GM19238 (cell line): Measurements from ENCODE around the gene TTC28.

ENCODE experiments used
- DNase-seq: peaks from one replicate; pipeline ENCODE4 v3.0.0; 2011; ENCODE audit warnings: low spot score; ENCODE audit not compliant: insufficient read length

TTC28 gene

DNA sequence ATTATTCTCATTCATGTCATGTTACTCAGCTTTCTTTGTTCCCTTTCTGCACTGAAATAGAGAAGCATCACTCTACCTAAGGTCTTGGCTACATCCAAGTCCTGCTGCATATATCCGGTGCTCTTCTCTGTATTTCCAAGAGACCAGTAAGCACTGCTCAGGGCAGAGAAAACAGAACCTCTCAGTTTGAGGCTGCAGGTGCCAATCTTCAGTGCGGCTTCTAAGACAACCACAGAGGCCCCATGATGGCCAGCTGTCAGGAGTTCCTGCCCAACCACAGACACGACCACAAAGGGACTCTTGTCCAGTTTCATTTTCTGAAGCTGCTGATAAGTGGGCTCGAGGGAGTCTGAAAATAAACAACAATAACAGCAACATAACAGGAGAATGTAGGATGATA is 382.1 kb downstream of the TTC28 start:
- DNase-seq = peak; percentile 18

DNA sequence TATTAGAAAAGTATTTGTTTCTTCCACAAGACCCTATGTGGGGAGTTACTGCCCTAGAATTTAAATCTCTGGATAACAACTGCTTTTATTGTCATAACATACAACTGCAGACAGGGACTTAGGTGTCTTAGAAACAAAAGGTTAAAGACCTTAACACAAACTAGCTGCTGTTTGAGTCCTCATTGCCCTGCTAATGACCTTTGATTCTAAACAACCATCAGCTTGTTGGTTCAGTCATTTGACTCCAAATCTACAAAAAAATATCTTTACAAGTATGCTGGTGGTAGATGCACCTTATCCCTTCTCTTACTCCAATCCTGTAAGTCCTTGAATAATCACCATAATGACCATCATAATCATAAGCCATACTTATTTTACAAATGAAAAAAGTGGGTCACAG is 383.2 kb downstream of the TTC28 start:
- DNase-seq = no peak

DNA sequence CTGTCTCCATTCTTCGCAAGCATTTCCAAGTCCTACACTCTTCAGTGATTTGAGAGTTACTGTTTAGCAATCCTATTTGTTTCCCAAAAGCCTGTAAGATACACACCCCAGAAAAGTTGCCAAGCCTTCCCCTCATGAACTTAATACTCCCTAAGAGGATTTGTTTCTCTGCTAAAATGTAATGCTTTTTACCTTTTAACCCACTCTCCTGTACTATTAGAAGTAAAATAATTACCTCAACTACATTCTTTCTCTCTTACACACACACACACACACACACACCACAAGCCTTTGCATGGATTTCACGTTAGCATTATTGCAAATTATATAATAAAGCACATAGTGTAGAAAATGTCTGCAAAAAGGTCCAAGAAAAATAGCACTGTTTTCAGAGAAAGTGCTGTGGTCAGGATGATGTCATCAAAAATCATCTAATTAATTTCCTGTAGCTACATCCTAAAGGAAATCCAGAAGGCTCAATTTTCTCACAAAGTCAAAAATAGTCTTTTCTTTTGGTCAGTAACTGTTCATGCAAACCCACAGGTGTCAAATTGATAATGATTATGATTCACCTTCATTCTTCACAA is 396.5 kb downstream of the TTC28 start:
- DNase-seq = no peak

DNA sequence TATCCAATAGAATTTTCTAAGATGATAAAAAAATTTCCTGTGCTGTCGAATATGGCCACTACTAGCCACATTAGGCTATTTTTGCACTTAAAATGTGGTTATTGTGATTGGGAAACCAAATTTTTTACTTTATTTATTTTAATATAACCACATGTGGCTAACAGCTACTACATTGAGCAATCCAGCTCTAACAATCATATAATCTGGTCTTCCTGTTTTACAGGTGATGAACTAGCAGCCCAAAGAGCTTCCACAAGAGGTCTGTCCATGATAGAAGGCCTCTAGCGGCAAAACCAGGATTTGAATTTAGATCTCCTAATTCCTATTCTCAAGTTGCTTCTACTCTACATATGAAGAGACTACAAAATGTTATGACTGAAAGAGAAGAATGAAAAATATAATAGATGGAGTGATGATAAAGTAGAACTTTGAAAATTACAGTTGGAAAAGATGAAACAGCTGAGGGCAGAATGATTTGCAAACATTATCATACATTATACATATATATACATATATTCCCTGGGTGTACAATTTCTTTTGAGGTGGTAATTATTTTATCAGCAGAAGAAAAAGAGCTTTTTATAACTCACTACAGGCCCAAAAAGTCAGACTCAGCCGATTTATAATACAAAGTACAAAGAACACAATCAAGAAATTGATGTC is 397.1 kb downstream of the TTC28 start:
- no peak for DNase-seq

DNA sequence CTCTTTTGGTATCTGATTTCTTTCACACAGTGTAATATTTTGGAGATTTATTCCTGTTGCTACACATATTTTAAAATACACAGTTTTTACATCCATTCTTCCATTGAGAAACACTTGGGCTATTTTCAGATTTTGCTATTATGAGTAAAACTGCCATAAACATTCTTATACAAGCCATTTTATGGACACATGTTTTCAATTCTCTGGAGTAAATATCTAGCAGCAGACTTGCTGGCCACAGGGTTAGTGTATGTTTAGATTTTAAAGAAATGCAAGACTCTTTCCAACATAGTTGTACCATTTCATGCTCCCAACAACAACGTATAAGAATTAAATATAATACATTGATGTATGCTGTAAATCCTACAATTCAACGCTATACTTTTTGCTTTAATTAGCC is 399.8 kb downstream of the TTC28 start:
- no peak for DNase-seq

DNA sequence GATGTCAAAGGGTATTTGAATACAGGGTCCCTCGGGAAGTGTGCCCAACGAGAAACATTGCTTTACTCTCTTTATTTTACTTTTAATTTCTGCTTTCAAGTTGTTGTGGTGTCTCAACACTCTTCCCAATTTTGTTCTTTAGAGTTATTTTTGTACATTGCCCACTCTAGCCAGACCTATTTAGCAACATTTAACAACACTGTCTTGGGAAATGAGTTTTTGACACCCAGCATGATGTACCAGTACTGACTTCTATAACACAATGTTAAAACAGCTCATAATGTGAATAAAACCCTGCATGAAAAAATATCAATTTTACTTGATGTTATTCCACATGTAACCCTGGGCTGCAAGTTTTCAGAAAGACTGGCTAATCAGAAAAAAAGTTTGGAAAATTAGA is 410.4 kb downstream of the TTC28 start:
- DNase-seq = no peak

DNA sequence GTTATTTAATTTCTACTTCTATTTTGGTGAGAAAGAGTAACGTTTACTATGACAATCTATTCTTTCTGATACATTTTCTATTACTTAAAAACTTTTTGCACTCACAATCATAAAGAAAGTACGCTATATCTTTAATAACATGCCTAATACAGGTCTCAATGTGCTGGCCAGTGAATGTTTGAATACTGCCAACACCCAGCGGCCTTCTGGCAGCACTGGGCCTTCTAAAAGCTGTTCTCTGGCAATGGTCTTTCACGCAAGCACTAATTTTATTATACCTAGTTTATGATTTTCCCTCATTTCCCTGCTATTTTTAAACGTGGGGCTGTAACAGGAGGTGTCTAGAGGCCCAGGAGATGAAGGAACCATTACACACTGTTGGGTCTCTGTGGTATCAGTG is 410.8 kb downstream of the TTC28 start:
- DNase-seq = no peak

DNA sequence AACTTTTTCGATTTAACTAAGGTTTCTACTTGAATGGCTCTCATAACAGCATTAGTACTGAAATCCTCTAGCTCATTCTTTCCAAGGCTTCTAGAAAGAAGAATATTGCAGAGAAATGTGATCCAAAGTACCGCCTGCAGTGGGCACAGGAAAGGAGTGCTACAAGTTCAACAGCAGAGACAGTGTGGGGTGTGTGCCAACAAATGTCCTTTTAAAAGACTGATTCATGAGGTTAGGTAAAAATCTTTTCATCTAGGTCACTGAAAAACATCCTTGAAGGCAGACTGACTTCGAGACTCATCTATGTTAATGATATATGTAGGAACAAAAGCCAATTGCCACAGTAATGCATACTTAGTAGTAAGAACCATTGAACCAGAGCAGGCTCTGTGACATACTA is 411.5 kb downstream of the TTC28 start:
- no peak for DNase-seq

DNA sequence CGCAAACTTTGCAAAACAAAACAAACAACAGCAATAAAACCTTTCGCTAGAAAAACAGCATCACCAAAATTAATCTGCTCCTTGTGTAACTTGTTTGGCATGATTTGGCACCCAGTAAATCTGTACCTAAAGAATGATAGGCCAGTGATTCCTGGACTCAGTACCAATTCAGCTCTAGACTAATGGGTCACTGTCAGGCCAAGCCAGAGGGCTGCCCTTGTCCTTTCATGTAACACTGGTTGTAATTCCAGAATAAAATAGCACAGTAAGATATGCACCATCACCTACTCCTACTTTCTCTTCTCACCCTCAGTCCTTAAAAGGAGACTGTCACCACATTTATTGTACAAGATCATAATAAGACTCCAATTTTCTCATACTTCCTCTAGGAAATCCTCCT is 419.0 kb downstream of the TTC28 start:
- DNase-seq = no peak

DNA sequence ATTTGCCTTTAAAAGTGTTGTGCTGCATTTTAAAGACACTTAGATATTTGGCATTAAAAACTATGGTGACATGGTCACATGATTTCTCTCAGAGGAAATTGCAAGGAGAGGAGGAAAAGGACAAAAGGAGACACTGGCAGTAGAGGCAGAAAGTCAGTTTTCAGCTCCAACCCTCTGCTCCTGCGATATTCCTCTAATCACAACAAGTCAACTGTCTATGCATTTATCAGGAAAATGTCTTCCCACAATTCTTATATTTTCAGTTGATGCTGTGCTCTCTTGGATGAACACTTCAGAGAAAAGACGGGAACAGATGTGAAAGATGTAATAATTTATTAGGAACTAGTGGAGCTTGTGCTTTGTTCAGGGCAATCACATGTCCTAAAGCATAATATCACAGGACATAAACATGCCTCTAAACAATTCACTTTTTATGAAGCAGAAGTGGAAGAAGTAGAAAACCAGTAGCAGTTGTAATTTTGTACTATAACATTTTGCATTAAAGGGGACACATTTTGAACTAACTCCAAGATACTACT is 419.8 kb downstream of the TTC28 start:
- DNase-seq = no peak

DNA sequence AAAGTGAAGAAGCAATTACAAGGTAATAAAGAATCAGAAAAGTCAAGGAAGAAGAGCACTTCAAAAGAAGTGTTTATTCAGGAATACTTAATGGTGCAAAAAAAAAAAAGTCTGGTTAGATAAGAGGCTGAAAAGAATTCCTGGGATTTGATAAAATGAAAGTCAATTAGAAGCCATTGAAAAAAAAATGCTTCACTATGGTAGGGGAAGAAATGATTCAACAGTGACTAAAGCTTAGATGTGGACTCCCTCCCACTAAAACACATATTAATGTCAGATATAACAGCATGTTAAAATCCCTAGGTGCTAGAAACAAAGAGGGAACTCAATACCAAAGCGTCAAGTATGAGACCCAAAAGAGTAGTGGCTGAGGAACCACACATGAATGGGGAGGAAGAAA is 425.2 kb downstream of the TTC28 start:
- DNase-seq = no peak

DNA sequence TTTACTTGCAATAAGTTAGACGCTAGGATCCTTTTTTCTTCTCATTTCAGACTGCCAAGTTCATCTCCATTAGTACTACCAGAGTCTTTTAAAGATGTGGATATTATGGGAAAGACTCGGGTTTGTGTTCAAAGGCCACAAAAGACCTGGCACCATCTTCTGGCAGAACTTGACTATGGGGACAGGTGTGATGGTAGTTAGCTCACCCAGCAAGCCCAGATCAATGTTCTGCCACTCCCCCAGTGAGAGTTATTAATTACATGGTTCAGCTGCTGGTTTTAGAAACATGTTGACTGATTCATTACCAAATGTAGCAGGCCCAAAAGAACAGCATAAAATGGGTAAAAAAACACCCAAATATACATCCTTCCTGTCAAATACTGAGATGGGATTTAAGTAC is 427.1 kb downstream of the TTC28 start:
- DNase-seq = no peak

DNA sequence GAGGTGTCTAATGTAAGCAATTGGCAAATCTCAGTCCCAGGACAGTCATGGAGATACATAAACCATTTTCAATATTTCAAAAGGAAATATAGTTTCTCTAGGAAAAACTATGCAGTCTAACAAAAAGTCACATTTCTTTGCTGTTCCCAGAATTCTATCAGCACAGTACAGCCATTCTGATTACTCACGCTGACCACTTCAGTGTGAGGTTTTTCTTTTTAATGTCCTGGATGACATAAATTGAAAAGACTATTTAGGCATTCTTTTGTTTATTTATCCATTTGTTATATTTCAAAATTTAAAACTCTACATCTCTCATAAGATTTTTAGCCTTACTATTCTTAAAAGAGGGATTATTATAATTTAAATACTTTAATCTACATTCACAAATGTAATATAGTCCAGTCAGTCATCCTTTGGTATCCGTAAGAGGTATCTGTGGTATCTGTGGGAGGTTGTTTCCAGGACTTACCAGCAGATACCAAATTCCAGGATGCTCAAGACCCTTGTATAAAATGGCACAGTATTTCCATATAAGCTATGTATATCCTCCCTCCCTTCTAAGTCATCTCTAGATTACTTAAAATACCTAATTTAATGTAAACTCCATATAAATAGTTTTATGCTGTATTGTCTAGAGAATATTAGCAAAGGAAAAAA is 429.5 kb downstream of the TTC28 start:
- DNase-seq = no peak

DNA sequence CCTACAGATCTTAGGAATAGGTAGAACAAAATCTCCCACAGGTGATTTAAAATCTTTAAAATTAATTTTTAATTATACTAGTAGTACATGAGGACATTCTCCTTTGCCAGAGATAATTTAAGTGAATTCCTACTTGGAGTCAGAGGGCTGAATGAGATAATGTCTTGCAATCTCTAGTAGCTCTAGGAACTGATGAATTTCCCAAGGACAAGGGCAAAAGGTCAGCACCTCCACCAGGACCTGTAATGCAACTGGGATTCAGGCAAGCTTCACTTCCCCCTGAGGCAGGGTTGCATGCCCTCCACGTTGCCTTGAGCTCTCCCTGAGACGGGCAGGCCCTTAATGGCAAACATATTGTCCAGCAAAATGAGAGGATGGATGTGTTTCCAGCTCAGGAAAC is 430.2 kb downstream of the TTC28 start:
- DNase-seq = no peak

DNA sequence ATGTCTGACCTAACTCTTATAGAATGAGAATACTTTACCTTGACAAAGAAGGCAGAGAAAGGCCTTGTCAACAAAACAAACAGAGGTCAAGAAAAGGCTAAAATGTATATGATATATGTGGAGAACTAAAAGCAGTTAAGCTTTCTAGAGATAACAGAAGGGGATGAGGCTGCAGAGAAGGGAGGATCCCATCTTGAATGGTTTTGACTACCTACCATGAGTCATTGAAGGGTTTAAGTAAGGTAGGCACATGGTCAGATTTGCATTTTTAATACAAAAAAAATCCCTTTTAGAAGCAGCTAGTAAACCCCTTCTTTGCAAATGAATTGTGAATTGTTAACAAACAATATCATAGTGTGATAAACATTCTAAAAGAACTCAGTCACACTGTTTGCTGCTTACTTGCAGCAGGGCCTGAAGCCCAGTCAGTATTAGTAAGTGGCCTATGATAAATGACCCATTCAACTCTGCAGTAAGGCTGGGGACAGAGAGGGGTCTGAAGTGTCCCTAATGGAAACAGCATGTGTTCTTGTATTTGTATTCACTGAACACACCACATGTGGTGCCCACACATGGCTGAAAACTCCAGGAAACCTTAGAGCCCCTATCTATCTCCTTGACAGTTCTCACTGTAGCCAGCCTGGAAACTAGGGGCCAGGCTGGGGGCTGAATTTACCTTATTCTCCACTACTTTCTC is 431.8 kb downstream of the TTC28 start:
- DNase-seq = no peak

DNA sequence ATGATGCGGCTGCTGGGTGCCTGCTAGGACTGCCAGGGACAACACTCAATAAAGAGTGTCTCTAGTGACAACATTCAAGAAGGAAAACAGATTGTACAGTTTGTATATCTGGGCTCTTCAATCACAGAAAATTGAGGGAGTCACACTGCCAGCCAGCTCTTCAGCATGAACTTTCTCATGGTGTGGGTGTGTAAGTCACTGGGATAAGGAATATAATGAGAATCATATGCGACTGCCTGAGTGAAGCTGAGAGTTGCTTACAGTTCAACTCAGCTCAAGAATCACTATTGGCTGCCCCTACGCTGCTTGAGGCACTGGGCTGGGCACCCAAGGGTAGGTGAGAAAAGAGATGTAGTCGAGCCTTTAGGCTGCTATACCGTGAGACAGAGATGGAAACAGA is 432.5 kb downstream of the TTC28 start:
- DNase-seq = no peak

DNA sequence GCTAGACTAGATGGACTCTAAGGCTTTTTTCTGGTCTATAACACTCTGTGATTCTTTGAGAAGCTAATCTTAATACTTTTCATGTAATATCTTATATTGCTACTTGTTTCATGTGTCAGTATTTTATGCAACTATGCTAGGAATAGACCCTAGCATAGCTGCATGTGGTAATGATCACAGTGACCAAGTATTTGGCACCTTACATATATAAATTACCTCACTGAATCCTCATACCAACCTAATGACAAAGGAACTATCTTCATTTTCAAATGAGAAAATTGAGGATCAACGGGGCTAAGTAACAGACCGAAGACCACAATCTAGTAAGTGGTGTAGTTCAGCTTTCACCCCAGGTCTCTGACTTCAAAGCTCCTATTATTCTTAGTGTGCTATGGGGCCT is 433.2 kb downstream of the TTC28 start:
- DNase-seq = no peak

DNA sequence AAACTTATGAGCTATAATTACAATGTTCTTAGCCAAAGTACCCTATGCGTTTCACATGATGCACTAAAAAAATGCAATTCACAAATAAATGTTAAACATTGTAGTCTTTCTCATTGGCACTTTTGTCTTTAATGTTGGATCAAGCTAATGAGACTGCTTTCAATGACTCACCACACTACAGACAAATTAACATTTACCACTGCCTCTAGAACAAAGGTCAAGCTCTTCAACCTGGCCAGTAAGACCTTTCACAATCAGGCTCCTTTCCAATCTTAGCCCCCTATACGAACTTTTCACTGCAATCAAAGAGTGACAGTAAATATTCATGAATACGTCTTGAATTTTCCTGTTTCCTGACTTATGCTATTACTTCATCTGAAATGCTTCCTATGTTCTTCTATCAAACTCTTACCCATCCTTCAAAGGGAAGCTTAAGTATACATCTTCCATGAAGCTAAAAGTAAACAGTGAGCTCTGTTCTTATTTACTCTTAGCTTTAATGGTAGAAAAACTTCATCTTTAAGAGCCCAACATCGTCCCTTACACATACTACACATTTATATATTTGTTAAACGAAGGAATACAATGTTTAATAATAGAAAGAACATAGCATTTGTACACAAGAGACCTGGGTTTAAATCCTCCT is 433.9 kb downstream of the TTC28 start:
- DNase-seq = no peak

DNA sequence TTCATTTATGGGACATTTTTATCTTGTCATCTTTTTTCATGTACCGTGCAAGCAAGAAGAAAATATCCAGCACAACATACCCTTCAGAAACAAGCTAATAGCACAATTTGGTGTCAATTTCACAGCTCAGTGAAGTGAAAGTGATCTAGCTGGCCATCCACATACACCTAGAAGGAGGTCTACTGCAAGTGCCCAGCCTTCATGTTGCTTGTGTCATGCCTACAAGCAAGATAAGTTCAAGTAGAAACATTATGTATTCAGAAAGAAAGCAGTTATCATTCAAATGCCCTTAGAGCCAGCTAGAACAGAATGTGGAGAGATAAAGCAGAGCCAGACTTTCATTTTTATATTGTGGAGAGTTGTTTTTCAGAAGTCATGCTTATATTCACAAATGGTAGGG is 434.9 kb downstream of the TTC28 start:
- DNase-seq = no peak

DNA sequence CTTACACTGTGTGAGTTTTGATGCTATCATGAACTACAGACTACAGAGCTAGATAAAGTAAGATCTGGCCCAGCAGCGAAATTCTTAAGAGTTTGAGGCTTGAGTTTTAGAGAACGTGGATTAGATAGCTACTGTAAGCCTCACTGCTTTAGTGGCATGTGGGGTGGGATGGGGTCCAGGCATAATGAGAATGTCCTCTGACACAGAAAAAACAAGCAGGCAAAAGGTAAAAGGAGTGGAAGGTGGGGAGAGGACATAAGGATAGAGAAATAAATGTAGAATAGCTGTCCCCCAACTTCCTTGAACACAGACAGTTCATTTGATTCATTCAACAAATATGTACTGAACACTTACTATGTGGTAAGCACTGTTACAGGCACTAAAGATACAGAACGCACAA is 436.1 kb downstream of the TTC28 start:
- DNase-seq = no peak

DNA sequence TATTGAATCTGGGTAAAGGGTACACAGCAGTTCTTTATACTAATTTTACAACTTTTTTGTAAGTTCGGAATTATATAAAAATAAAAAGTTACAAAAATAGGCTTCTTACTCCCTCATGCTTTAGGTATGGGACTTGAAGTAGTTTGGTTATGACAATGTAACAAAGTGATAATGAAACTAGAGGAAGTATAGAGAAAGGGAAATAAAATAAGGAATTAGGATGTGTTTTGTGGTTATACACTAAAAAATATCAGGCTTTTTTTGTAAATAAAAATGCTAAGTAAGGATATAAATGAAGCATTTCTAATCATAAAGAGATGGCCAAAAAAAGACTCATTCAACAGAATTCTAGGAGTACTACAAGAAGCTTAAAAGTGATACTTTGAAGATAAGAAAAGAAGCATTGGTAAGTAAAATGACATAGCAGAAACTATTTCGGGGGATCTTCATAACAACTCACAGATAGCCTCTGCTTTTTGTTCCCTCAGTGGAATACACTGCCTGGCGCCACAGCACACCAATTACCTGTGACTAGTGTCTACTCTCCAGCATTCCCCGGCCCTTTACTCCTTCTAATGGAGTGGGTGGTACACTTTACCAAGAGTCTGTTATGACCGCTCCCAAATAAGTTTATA is 437.9 kb downstream of the TTC28 start:
- no peak for DNase-seq
